GM21737 (cell line): ENCODE results near the gene STX19.
"Not testable (repeated sequence)": the region's sequence is repeated elsewhere in the genome, so short reads cannot be mapped to it uniquely, and the experiment has no call there.

Experiments used
- ATAC-seq: cut with Tn5 transposase; IDR thresholded peaks from one replicate; pipeline ENCODE4 v1.9.1; 2021; ENCODE audit warnings: mild to moderate bottlenecking, moderate library complexity; ENCODE audit not compliant: unreplicated experiment

The STX19 gene

GRCh38 chr3:93979850-93980676 is 48.3 kb downstream of the STX19 start, which contains the start of gene ARL13B:
Gene ARL13B (plus strand): TSS chr3:93980155. CDS start chr3:93980424, 269 bp downstream.
- ATAC-seq = peak; percentile 100

GRCh38 chr3:93973131-93974126 is 55.0 kb downstream of the STX19 start, which contains the start of gene PROS1:
Gene PROS1 (minus strand): TSS chr3:93973896. CDS start chr3:93973749, 147 bp downstream.
- ATAC-seq = peak; percentile 88

DNA sequence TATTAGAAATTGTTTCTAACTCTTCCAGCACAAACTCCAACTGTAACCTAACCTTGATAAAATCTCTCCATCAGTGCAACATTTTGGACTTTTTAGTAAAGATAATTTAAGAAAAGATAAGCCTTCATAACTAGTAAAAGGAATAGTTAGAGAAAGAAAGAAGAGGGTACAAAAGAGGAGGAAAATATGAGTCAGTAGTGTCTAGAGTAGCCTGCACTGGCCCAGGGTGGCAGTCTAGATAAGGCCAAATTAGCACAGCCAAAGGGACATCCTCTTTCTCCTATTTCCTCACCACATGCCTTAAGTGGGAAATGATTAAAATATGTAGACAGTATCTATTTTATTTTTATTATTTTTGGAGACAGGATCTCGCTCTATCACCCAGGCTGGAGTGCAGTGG is 58.4 kb downstream of the STX19 start:
- ATAC-seq = no peak

GRCh38 chr3:93969443-93969842 is 59.0 kb downstream of the STX19 start:
- ATAC-seq = no peak

DNA sequence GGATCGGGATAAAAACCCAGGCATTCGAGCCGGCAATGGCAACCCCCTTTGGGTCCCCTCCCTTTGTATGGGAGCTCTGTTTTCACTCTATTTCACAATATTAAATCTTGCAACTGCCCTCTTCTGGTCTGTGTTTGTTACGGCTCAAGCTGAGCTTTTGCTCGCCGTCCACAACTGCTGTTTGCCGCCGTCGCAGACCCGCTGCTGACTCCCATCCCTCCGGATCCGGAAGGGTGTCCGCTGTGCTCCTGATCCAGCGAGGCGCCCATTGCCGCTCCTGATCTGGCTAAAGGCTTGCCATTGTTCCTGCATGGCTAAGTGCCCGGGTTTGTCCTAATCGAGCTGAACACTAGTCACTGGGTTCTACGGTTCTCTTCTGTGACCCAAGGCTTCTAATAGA is 63.3 kb downstream of the STX19 start:
- not testable (repeated sequence) for ATAC-seq
